ENCODE results near the gene EIF4G1. TPM values are rescaled to one million over a fixed set of nuclear protein-coding genes. Genes with fewer than 3 reads are reported as not detected.

EIF4G1 gene
- total and polyA plus RNA-seq, 2 of the 8 experiments (the other 6 are each of a cell fraction or from before 2014, with no cell fraction given), result 318 to 473 TPM

GRCh38 chr3:184377882-184378445 lies 63.6 kb downstream of the EIF4G1 start, which contains the start of gene THPO:
Gene THPO (minus strand): TSS chr3:184378207. CDS start chr3:184376259, 1,948 bp downstream.
- H3K27me3 ChIP-seq (replicated peaks in 1 of 4; ENCODE audit: control insufficient read depth in 3 of 4, extremely low read depth in 1 of 4, insufficient read depth in 3 of 4, low read length in 3 of 4), result peaks cover 31 to 46% (median 44%) of the 10 kb centered on the region in 4 experiments
- H3K4me2 ChIP-seq (ENCODE audit: insufficient read depth in 1 of 2, low read depth in 2 of 2, low read length in 2 of 2), result peak within 1 kb of the TSS; percentile 56 to 93
- 0 out of 2 replicates have a peak within 1 kb of the TSS, but pooled peaks have one; percentile 2 for H2BK5ac ChIP-seq (ENCODE audit: low read depth, low read length)
- peak within 1 kb of the TSS; percentile 77 for H4K91ac ChIP-seq (replicated peaks; ENCODE audit: insufficient read length, low read length)
- peak within 1 kb of the TSS in 2 of 4 experiments; percentile 55 to 59; a peak in 3 of 8 replicates for H3K4me3 ChIP-seq (ENCODE audit: extremely low read depth in 1 of 4, insufficient read depth in 2 of 4, low read depth in 3 of 4, low read length in 4 of 4)
- peaks cover 15% of the 10 kb centered on the region; the same call in 1 of the 2 replicates for H3K23me2 ChIP-seq (ENCODE audit: low read depth, low read length)
- peak within 1 kb of the TSS; percentile 41; the same call in 1 of the 2 replicates for H2AK5ac ChIP-seq (ENCODE audit: low read depth, low read length)
- no peak for TF ChIP-seq TBP (IDR thresholded peaks at IDR 0.05; ENCODE audit: low read depth, low read length)
- peak; percentile 41 for TF ChIP-seq ASH2L (IDR thresholded peaks at IDR 0.05; ENCODE audit: low read length)
- no peak within 1 kb of the TSS for H3K9ac ChIP-seq (replicated peaks in 1 of 4; ENCODE audit: extremely low read depth in 1 of 4, low read depth in 3 of 4, low read length in 3 of 4)
- FAIRE-seq, result peak; percentile 32
- H2BK20ac ChIP-seq (ENCODE audit: low read length), result peak within 1 kb of the TSS; percentile 38; the same call in 1 of the 2 replicates
- no peak within 1 kb of the TSS for H3K14ac ChIP-seq (ENCODE audit: insufficient read length)
- H3K36me3 ChIP-seq (ENCODE audit: control insufficient read depth in 2 of 4, insufficient read depth in 4 of 4, low read length in 3 of 4), result no peaks in the 10 kb centered on the region
- H3K9me3 ChIP-seq (ENCODE audit: insufficient read depth in 2 of 2, low read depth in 1 of 2, low read length in 1 of 2), result no peaks in the 10 kb centered on the region
- H3K79me2 ChIP-seq (ENCODE audit: control insufficient read depth in 1 of 2, insufficient read depth in 2 of 2, low read length in 2 of 2), result no peaks in the 10 kb centered on the region
- H3K4me1 ChIP-seq (replicated peaks in 1 of 4; ENCODE audit: control insufficient read depth in 3 of 4, insufficient read depth in 4 of 4, low read length in 3 of 4), result peaks cover 0 to 33% (median 27%) of the 10 kb centered on the region in 4 experiments; a peak in 6 of 7 replicates
- H4K20me1 ChIP-seq (replicated peaks in 1 of 2; ENCODE audit: control insufficient read depth in 1 of 2, insufficient read depth in 2 of 2, low read length in 2 of 2), result peaks cover 2 to 9% of the 10 kb centered on the region in 2 experiments
- H4K5ac ChIP-seq (ENCODE audit: insufficient read length, low read depth, low read length), result peak within 1 kb of the TSS; percentile 4
- H2AFZ ChIP-seq (ENCODE audit: low read length), result no peak within 1 kb of the TSS; the same call in 1 of the 2 replicates
- H3K4ac ChIP-seq (replicated peaks; ENCODE audit: insufficient read length, low read depth, low read length), result no peak within 1 kb of the TSS
- H3K18ac ChIP-seq (ENCODE audit: extremely low read depth, low read length), result peak within 1 kb of the TSS; percentile 15; the same call in 1 of the 2 replicates
- H2BK15ac ChIP-seq (ENCODE audit: low read length), result peak within 1 kb of the TSS; percentile 5; the same call in 1 of the 2 replicates
- H2BK12ac ChIP-seq (ENCODE audit: low read depth, low read length), result peak within 1 kb of the TSS; percentile 82; the same call in 1 of the 2 replicates
- no peak within 1 kb of the TSS for H2BK120ac ChIP-seq (replicated peaks; ENCODE audit: low read depth, low read length)
- H4K8ac ChIP-seq (ENCODE audit: extremely low read depth, insufficient read depth, low read length), result no peak within 1 kb of the TSS; the same call in 1 of the 2 replicates
- POLR2A ChIA-PET (ENCODE audit: partially characterized antibody), result interaction anchor here (1.6 to 1.7 kb wide), 2 partner anchors 9 to 148 kb away, joined by 3 to 4 read pairs; no protein-coding TSS in a partner anchor
- whole genome bisulfite sequencing, 2 experiments (ENCODE audit: extremely low coverage in 1 of 2, insufficient coverage in 1 of 2, insufficient read length in 1 of 2, insufficient replicate concordance in 2 of 2, low coverage in 1 of 2, low lambda C conversion rate in 2 of 2, missing lambda C conversion rate in 1 of 2), result 50% methylated on average over 6 of the region's 7 CpGs; no CpG with 5 or more reads in 1 of the 2 experiments
- H3K56ac ChIP-seq (replicated peaks; ENCODE audit: insufficient read length, low read depth, low read length), result no peak within 1 kb of the TSS
- no peak for DNase-seq (ENCODE audit: low read depth in 1 of 2, low spot score in 2 of 2)
- H3K23ac ChIP-seq (ENCODE audit: insufficient read length), result no peak within 1 kb of the TSS
- CTCF ChIA-PET (ENCODE audit: partially characterized antibody), result interaction anchor here (1.0 to 2.1 kb wide), 13 partner anchors 8 to 400 kb away, joined by 3 to 10 read pairs (median 5); no protein-coding TSS in a partner anchor
- H3K27ac ChIP-seq (ENCODE audit: low read depth, low read length), result no peak within 1 kb of the TSS
- H3K79me1 ChIP-seq (ENCODE audit: low read depth, low read length), result no peaks in the 10 kb centered on the region

Measured in H1 (cell line).